ENCODE measurements around the gene WNT2B. TPM values are rescaled to one million over a fixed set of nuclear protein-coding genes. Genes with fewer than 3 reads are reported as not detected.

Gene WNT2B
- total RNA-seq, 1 experiment from 2014 or later: 1.6 TPM

GRCh38 chr1:112564081-112564480 is 55.3 kb downstream of the WNT2B start:
- no peak overlapping the region for H3K27ac ChIP-seq (ENCODE audit: low read length)
- no peak overlapping the region for H3K4me3 ChIP-seq (ENCODE audit: low read depth in 2 of 2, low read length in 2 of 2)
- ChIA-PET POLR2A (no interaction called here), CTCF (no interaction called here)
- intact Hi-C loops (cut with micrococcal nuclease; ENCODE audit: unreplicated experiment): no loop called here
- no TSS peak for BruUV-seq (replicated peaks)
- DNase-seq (ENCODE audit: low read depth, low spot score) (no peak), ATAC-seq (no peak)
- H3K9me3 ChIP-seq (ENCODE audit: control insufficient read depth, insufficient read depth, low read depth, low read length): no peaks in the 10 kb centered on the region
- H3K27me3 ChIP-seq (ENCODE audit: control insufficient read depth, insufficient read depth, low read length): no peaks in the 10 kb centered on the region
- no peaks in the 10 kb centered on the region for H3K4me1 ChIP-seq (ENCODE audit: control insufficient read depth, insufficient read depth, low read length)
- TF ChIP-seq CTCF (IDR thresholded peaks at IDR 0.05): no peak
- TF ChIP-seq TCF7L2 (IDR thresholded peaks at IDR 0.05; ENCODE audit: low read depth, low read length): no peak
- no peak for TF ChIP-seq SIN3A (IDR thresholded peaks at IDR 0.05; ENCODE audit: borderline replicate concordance, insufficient read depth, low read depth, low read length)
- no peak for TF ChIP-seq REST (IDR thresholded peaks at IDR 0.05; ENCODE audit: insufficient read depth in 1 of 2, low read depth in 2 of 2, low read length in 1 of 2)
- TF ChIP-seq POLR2AphosphoS5 (IDR thresholded peaks at IDR 0.05; ENCODE audit: low read depth, low read length): no peak
- no peaks in the 10 kb centered on the region; the same call in 1 of the 2 replicates for H3K36me3 ChIP-seq (ENCODE audit: control insufficient read depth, insufficient read depth, low read length)
- in situ Hi-C loops (cut with HindIII; ENCODE audit: low pct_unique_long_range_greater_than_20kb, low sequenced_read_pairs): no loop called here

- DNase-seq (ENCODE audit: low read depth, low spot score) (no peak), ATAC-seq (no peak)
- Histone ChIP-seq H3K9me3 (ENCODE audit: control insufficient read depth, insufficient read depth, low read depth, low read length) (no peaks in the 10 kb centered on the region), H3K27me3 (ENCODE audit: control insufficient read depth, insufficient read depth, low read length) (no peaks in the 10 kb centered on the region), H3K27ac (ENCODE audit: low read length) (no peak overlapping the region), H3K4me3 (ENCODE audit: low read depth in 2 of 2, low read length in 2 of 2) (no peak overlapping the region), H3K36me3 (ENCODE audit: control insufficient read depth, insufficient read depth, low read length) (no peaks in the 10 kb centered on the region; the same call in 1 of the 2 replicates), H3K4me1 (ENCODE audit: control insufficient read depth, insufficient read depth, low read length) (no peaks in the 10 kb centered on the region)
- intact Hi-C loops (cut with micrococcal nuclease; ENCODE audit: unreplicated experiment): no loop called here
- in situ Hi-C loops (cut with HindIII; ENCODE audit: low pct_unique_long_range_greater_than_20kb, low sequenced_read_pairs): no loop called here
- ChIA-PET CTCF (no interaction called here), POLR2A (no interaction called here)
- no TSS peak for BruUV-seq (replicated peaks)
- no peak for TF ChIP-seq TCF7L2 (IDR thresholded peaks at IDR 0.05; ENCODE audit: low read depth, low read length)
- no peak for TF ChIP-seq POLR2AphosphoS5 (IDR thresholded peaks at IDR 0.05; ENCODE audit: low read depth, low read length)
- TF ChIP-seq REST (IDR thresholded peaks at IDR 0.05; ENCODE audit: insufficient read depth in 1 of 2, low read depth in 2 of 2, low read length in 1 of 2): no peak
- no peak for TF ChIP-seq SIN3A (IDR thresholded peaks at IDR 0.05; ENCODE audit: borderline replicate concordance, insufficient read depth, low read depth, low read length)
- TF ChIP-seq CTCF (IDR thresholded peaks at IDR 0.05): no peak
Measured at GRCh38 chr1:112565800-112566199, 57.0 kb downstream of the WNT2B start.

Measured in Panc1 (cell line).